ENCODE measurements around the gene TLE5.
A peak's percentile ranks its signal among the peaks of the same experiment; 100 is the strongest.
"Not testable (repeated sequence)": the region's sequence is repeated elsewhere in the genome, so short reads cannot be mapped to it uniquely, and the experiment has no call there.

Gene TLE5

GRCh38 chr19:3061182-3062161 is 823 bp downstream of the TLE5 start:
- DNase-seq (ENCODE audit: low read depth): peak; percentile 55

- no peak for DNase-seq (ENCODE audit: low read depth)
These were observed 1.5 kb downstream of the TLE5 start for GRCh38 chr19:3060857-3061181.

- DNase-seq (ENCODE audit: low read depth): no peak
These were observed 2.6 kb downstream of the TLE5 start for GRCh38 chr19:3059653-3060052.

GRCh38 chr19:3058821-3059314 is 3.4 kb downstream of the TLE5 start:
- no peak for DNase-seq (ENCODE audit: low read depth)

- no peak for DNase-seq (ENCODE audit: low read depth)
These were observed 4.1 kb downstream of the TLE5 start for GRCh38 chr19:3058009-3058820.

- DNase-seq (ENCODE audit: low read depth): no peak
These were observed 5.0 kb downstream of the TLE5 start for GRCh38 chr19:3057275-3057714.

- DNase-seq (ENCODE audit: low read depth): no peak
These were observed 5.7 kb downstream of the TLE5 start for GRCh38 chr19:3056417-3057088.

GRCh38 chr19:3055741-3056416 is 6.4 kb downstream of the TLE5 start:
- no peak for DNase-seq (ENCODE audit: low read depth)

GRCh38 chr19:3054972-3055740 is 7.1 kb downstream of the TLE5 start:
- no peak for DNase-seq (ENCODE audit: low read depth)

- DNase-seq (ENCODE audit: low read depth): no peak
These were observed 7.9 kb downstream of the TLE5 start for GRCh38 chr19:3054265-3054971.

GRCh38 chr19:3053780-3054179 is 8.5 kb downstream of the TLE5 start:
- no peak for DNase-seq (ENCODE audit: low read depth)

- no peak for DNase-seq (ENCODE audit: low read depth)
These were observed 9.1 kb downstream of the TLE5 start for GRCh38 chr19:3053218-3053621.

GRCh38 chr19:3050016-3050415 is 12.3 kb downstream of the TLE5 start:
- not testable (repeated sequence) for DNase-seq (ENCODE audit: low read depth)

- DNase-seq (ENCODE audit: low read depth): no peak
These were observed 13.2 kb downstream of the TLE5 start for GRCh38 chr19:3049089-3049488.

- DNase-seq (ENCODE audit: low read depth): no peak
These were observed 14.1 kb downstream of the TLE5 start for GRCh38 chr19:3048190-3048533.

GRCh38 chr19:3047496-3048189 is 14.7 kb downstream of the TLE5 start:
- no peak for DNase-seq (ENCODE audit: low read depth)

- DNase-seq (ENCODE audit: low read depth): no peak
These were observed 15.4 kb downstream of the TLE5 start for GRCh38 chr19:3046698-3047495.

- no peak for DNase-seq (ENCODE audit: low read depth)
These were observed 16.2 kb downstream of the TLE5 start for GRCh38 chr19:3045885-3046697.

Measured in CMK (cell line).